Activated naive CD8-positive, alpha-beta T cell treated with anti-CD3 and anti-CD28 coated beads for 36 hours (primary cell): Measurements from ENCODE around the gene SPATS2L. TPM values are rescaled to one million over a fixed set of nuclear protein-coding genes. Genes with fewer than 3 reads are reported as not detected.
A peak's percentile ranks its signal among the peaks of the same experiment; 100 is the strongest.

Source experiments
- DNase-seq: peaks from one replicate; pipeline ENCODE4 v3.0.0; 2021
- H3K27ac Mint-ChIP-seq: one replicate; pipeline ENCODE4 v1.8.0; 2022; ENCODE audit warnings: mild to moderate bottlenecking, moderate library complexity, mixed read lengths
- H3K27me3 Mint-ChIP-seq: one replicate; pipeline ENCODE4 v1.8.0; 2022; ENCODE audit warnings: mild to moderate bottlenecking, mixed read lengths
- H3K36me3 Mint-ChIP-seq: one replicate; pipeline ENCODE4 v1.8.0; 2021; ENCODE audit warnings: mild to moderate bottlenecking, mixed read lengths
- H3K4me1 Mint-ChIP-seq: one replicate; pipeline ENCODE4 v1.8.0; 2021; ENCODE audit warnings: mixed read lengths
- H3K4me3 Mint-ChIP-seq: one replicate; pipeline ENCODE4 v1.8.0; 2022; ENCODE audit warnings: mild to moderate bottlenecking, moderate library complexity, mixed read lengths
- H3K9me3 Mint-ChIP-seq: one replicate; pipeline ENCODE4 v1.8.0; 2022; ENCODE audit warnings: mixed read lengths
- total RNA-seq, 2 experiments: library from RNA; stranded (reverse); gene quantifications; one replicate each; pipeline ENCODE4 v1.2.3, GENCODE V29; 2021

The SPATS2L gene
- total RNA-seq, 2 experiments from 2014 or later: 8.1 to 9.4 TPM

DNA sequence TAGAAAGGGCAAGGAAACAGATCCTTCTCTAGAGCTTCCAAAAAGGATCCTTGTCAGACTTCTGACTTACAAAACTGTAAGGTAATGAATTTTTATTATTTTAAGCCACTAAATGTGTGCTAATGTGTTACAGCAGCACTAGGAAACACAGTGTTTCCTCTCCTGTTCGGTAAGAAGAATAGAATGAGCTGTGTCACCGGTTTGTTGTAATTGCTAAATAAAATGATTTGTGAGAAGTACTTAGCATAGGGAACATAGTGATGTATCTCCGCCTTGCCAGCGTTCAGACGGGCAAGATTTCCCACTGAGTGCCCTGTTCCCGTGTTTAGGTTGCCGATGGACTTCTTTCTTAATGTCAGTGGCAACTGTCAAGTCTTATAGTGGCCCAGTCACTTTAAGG is 57.6 kb downstream of the SPATS2L start:
- Mint-ChIP-seq H3K9me3 (no peaks in the 10 kb centered on the region), H3K4me1 (no peaks in the 10 kb centered on the region), H3K36me3 (no peaks in the 10 kb centered on the region), H3K27me3 (no peaks in the 10 kb centered on the region), H3K27ac (no peak overlapping the region), H3K4me3 (no peak overlapping the region)
- DNase-seq: no peak

DNA sequence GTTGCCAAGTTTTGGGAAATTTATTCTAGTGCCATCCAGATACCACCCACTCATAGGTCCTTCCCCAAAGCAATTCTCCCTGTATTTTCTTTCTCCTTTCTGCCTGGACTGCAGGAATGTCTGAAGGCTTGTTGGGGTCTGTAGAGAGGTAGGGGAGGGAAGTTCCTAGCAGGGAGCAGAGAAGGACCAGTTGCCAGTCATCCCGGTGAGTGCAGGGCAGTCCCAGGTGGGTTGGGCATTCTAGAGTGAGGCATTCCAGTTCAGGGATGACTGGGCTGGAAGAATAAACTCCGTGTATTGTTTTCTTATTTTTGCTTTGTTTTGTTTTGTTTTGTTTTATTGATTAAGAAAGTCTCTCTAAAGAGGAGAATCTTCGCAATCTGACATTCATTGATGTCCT is 58.1 kb downstream of the SPATS2L start:
- Mint-ChIP-seq H3K4me3 (no peak overlapping the region), H3K36me3 (no peaks in the 10 kb centered on the region), H3K4me1 (no peaks in the 10 kb centered on the region), H3K27me3 (no peaks in the 10 kb centered on the region), H3K9me3 (no peaks in the 10 kb centered on the region), H3K27ac (no peak overlapping the region)
- no peak for DNase-seq

DNA sequence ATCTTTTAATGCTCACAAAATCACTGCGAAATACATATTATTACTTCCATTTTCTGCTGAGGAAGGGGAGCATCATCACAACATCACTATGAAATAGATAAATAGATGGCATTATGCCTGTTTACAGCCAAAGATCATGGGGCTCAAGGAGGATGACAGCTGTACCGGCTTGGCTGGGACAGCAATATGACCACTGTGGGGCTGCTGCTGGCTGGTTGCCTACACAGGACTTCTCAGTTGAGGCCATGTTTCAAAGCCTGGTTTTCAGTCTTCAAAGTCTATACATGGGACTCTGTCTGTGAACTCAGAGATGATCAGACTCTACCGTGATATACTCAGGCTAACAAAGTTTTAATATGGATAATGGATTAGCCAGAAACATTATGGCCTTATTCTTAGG is 58.7 kb downstream of the SPATS2L start:
- no peaks in the 10 kb centered on the region for H3K36me3 Mint-ChIP-seq

GRCh38 chr2:200367155-200367554 is 60.7 kb downstream of the SPATS2L start:
- Mint-ChIP-seq H3K9me3 (no peaks in the 10 kb centered on the region), H3K36me3 (no peaks in the 10 kb centered on the region), H3K27me3 (no peaks in the 10 kb centered on the region), H3K4me3 (no peak overlapping the region), H3K4me1 (peaks cover 2% of the 10 kb centered on the region), H3K27ac (no peak overlapping the region)
- DNase-seq: no peak

More for the DNA sequence above, 58.7 kb downstream of the SPATS2L start:
- no peak overlapping the region for H3K4me3 Mint-ChIP-seq
- H3K9me3 Mint-ChIP-seq: no peaks in the 10 kb centered on the region
- no peak overlapping the region for H3K27ac Mint-ChIP-seq
- DNase-seq: no peak
- no peaks in the 10 kb centered on the region for H3K27me3 Mint-ChIP-seq
- H3K4me1 Mint-ChIP-seq: no peaks in the 10 kb centered on the region

- no peak overlapping the region for H3K27ac Mint-ChIP-seq
- no peak for DNase-seq
- no peaks in the 10 kb centered on the region for H3K9me3 Mint-ChIP-seq
- peaks cover 23% of the 10 kb centered on the region for H3K4me1 Mint-ChIP-seq
- H3K4me3 Mint-ChIP-seq: no peak overlapping the region
- H3K27me3 Mint-ChIP-seq: no peaks in the 10 kb centered on the region
- peaks cover 3% of the 10 kb centered on the region for H3K36me3 Mint-ChIP-seq
These were observed 63.4 kb downstream of the SPATS2L start for GRCh38 chr2:200369886-200370285.

DNA sequence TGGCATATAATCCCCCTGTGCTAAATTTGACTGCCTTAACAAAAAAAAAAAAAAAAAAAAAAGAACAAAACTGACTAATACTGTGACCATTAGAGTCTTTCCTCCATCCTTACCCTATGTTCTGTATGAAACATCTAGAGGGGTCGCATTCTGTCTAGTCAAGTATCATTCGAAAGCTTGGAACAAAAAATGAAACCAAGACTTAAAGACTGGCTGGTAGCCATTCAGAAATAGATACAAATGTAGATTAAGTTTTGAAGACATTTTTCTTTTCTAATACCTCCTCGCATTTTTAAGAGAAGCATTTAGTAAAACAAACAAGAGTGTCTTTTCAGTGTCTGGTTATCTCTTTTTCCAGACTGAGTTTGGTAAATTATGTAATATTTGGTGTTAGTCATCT is 66.7 kb downstream of the SPATS2L start:
- peaks cover 3% of the 10 kb centered on the region for H3K36me3 Mint-ChIP-seq
- no peak for DNase-seq
- peak overlapping the region; percentile 93 for H3K27ac Mint-ChIP-seq
- H3K4me1 Mint-ChIP-seq: peaks cover 52% of the 10 kb centered on the region
- H3K4me3 Mint-ChIP-seq: peak overlapping the region; percentile 52
- no peaks in the 10 kb centered on the region for H3K9me3 Mint-ChIP-seq
- no peaks in the 10 kb centered on the region for H3K27me3 Mint-ChIP-seq

GRCh38 chr2:200373973-200374416 is 67.5 kb downstream of the SPATS2L start:
- Mint-ChIP-seq H3K27ac (peak overlapping the region; percentile 93), H3K4me3 (peak overlapping the region; percentile 81), H3K36me3 (peaks cover 3% of the 10 kb centered on the region), H3K27me3 (no peaks in the 10 kb centered on the region), H3K9me3 (no peaks in the 10 kb centered on the region), H3K4me1 (peaks cover 52% of the 10 kb centered on the region)
- DNase-seq: peak; percentile 36

- Mint-ChIP-seq H3K4me3 (no peak overlapping the region), H3K4me1 (peaks cover 65% of the 10 kb centered on the region), H3K36me3 (peaks cover 3% of the 10 kb centered on the region), H3K27ac (no peak overlapping the region), H3K9me3 (no peaks in the 10 kb centered on the region), H3K27me3 (no peaks in the 10 kb centered on the region)
- DNase-seq: no peak
These were observed 70.2 kb downstream of the SPATS2L start for GRCh38 chr2:200376513-200377354.

DNA sequence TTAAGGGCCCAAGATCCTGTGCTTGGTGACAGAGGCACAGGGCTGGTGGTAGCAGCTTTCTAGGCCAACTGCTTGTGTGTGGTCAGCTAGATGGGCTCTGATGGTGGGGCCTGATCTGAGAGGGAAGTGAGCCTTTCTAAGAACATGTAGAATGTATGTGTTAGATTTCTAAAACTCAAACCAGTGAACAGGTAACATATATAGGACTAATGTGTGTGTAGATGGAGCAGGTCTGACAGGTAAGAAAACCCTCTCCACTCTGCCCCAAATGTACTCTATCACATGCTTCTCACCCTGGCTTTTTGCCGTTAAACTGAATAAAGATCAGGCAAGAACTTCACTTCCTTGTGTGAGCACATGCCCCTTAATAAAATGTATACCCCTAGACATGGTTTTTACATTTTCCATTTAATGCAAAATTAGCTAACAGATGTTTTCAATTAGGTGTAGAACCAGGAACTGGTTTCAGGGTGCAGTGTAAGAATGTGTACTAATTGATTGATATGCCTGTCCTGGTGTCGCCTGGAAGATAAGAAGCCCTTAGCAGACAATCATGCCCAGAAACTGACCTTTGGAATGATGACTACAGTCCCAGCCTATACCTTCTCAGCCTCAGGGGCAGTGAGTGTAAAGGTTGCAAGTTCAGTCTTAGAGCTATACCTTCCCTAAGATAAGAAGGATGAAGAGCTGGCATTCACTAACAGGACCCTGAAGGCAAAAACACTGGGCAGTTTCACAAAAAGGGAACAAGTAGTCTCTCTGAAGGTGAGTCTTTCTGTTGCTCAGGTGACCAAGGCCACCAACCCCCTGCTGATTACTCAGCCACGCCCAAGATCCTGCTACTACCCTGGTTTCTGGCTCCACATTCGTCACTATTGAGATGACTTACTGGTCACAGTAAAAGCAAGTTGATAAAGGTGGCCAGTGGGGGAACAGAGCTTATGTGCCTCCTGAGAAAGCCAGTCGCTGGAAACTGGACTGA is 71.2 kb downstream of the SPATS2L start:
- H3K27ac Mint-ChIP-seq: no peak overlapping the region
- peaks cover 3% of the 10 kb centered on the region for H3K36me3 Mint-ChIP-seq
- H3K4me1 Mint-ChIP-seq: peaks cover 61% of the 10 kb centered on the region
- no peaks in the 10 kb centered on the region for H3K27me3 Mint-ChIP-seq
- no peak for DNase-seq
- H3K9me3 Mint-ChIP-seq: no peaks in the 10 kb centered on the region
- H3K4me3 Mint-ChIP-seq: no peak overlapping the region

GRCh38 chr2:200378652-200379290 is 72.3 kb downstream of the SPATS2L start:
- Mint-ChIP-seq H3K9me3 (no peaks in the 10 kb centered on the region), H3K4me3 (no peak overlapping the region), H3K27ac (no peak overlapping the region), H3K36me3 (peaks cover 3% of the 10 kb centered on the region), H3K27me3 (no peaks in the 10 kb centered on the region), H3K4me1 (peaks cover 60% of the 10 kb centered on the region)
- no peak for DNase-seq

DNA sequence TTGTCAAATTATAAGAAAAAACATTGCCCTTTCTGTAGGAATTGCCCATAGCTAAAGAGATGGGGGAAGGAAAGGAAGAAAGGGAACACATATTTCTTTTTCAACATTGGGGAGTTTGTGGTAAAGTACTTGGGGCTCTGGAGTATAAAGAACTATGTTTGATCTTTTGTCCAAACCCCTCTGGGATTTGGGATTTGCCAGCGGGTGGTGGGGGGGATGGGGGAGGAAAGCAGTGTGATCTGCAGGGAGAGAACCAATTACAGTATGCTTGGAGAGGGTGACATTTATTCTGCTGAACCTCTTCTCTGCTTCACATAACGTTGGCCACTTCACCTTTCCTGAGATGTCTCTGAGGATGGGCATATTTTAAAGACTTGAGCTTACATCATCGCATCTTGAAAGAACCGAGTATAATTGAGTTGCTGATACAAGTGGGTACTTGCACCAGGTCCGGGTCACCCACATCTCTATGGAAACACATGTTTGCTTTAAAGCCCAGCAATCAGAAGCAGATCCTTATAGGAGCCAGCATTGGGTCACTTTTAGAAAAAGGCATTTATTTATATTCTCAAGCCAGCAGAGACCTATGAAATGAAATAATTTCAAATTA is 73.1 kb downstream of the SPATS2L start:
- Mint-ChIP-seq H3K27ac (no peak overlapping the region), H3K27me3 (no peaks in the 10 kb centered on the region), H3K9me3 (no peaks in the 10 kb centered on the region), H3K36me3 (no peaks in the 10 kb centered on the region), H3K4me3 (no peak overlapping the region), H3K4me1 (peaks cover 53% of the 10 kb centered on the region)
- no peak for DNase-seq

DNA sequence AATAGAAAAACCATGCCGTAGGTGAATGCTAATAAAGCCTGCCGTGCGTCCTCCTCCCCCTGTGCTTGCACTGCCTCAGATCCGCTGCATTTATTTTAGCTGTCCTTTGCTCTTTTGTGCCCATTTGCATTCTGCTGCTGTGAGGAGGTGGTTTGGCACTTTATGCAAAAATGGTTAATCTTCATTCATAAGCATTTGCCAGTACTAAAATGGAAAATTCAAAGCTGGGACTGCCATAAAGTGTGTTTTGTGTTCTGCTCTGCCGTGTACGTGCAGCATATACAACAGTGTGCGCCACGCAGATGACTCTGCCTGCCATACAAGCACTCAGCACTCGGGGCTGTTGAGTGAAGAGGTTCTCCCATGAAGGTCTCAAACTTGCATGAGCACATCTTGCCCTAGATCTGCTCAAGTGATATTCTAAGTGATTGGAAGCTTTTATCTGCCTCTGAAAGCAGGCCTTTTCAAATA is 73.6 kb downstream of the SPATS2L start:
- Mint-ChIP-seq H3K9me3 (no peaks in the 10 kb centered on the region), H3K27ac (no peak overlapping the region), H3K4me3 (no peak overlapping the region), H3K4me1 (peaks cover 49% of the 10 kb centered on the region), H3K36me3 (no peaks in the 10 kb centered on the region), H3K27me3 (no peaks in the 10 kb centered on the region)
- no peak for DNase-seq

GRCh38 chr2:200380833-200381542 is 74.5 kb downstream of the SPATS2L start:
- Mint-ChIP-seq H3K9me3 (no peaks in the 10 kb centered on the region), H3K27ac (peak overlapping the region; percentile 32), H3K27me3 (no peaks in the 10 kb centered on the region), H3K36me3 (no peaks in the 10 kb centered on the region), H3K4me3 (no peak overlapping the region), H3K4me1 (peaks cover 40% of the 10 kb centered on the region)
- DNase-seq: no peak

GRCh38 chr2:200382874-200383273 is 76.4 kb downstream of the SPATS2L start:
- Mint-ChIP-seq H3K4me3 (no peak overlapping the region), H3K27me3 (no peaks in the 10 kb centered on the region), H3K4me1 (peaks cover 25% of the 10 kb centered on the region), H3K36me3 (no peaks in the 10 kb centered on the region), H3K9me3 (no peaks in the 10 kb centered on the region), H3K27ac (peak overlapping the region; percentile 97)
- DNase-seq: no peak
